T47D (cell line): ENCODE data around the gene MATN1.

Source experiments
- DNase-seq, 2 experiments: peaks; one replicate each; pipeline versions ENCODE4 v3.0.0 to v3.0.0-alpha.2; 2011 to 2012; ENCODE audit warnings: low read depth in 1 of 2, low spot score in 1 of 2
- JUND ChIP-seq: IDR thresholded peaks from 2 replicates; pipeline ENCODE4 v1.6.1; 2012; ENCODE audit warnings: low read depth
- in situ Hi-C: cut with HindIII; loops from 2 replicates; pipeline ENCODE4 v1.10.0; 2016; ENCODE audit warnings: low sequenced_read_pairs, low pct_unique_long_range_greater_than_20kb

The MATN1 gene

GRCh38 chr1:30687886-30688285 lies 35.5 kb downstream of the MATN1 start:
- in situ Hi-C loops, result no loop called here
- no peak for DNase-seq
- no peak for TF ChIP-seq JUND

GRCh38 chr1:30686236-30686935 lies 37.0 kb downstream of the MATN1 start:
- DNase-seq, result no peak
- TF ChIP-seq JUND, result no peak
- in situ Hi-C loops, result no loop called here

DNA sequence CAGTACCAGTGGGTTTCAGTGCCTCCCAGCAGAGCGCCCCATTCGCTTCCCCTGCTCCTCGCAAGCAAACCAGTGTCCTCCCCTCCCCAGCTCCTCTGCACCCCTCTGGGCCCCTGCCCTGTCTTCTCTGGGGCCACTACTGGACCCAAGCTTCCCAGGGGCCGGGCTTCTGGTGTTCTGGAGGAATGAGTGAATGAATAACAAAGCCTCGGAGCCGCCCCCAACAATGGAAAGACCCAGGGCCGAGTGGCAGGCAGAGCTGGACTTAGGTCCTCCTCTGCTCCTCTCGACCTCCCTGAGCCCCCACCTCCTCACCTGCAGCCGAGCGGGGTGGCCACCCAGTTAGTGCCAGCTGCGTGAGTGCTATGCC lies 37.6 kb downstream of the MATN1 start:
- in situ Hi-C loops, result no loop called here
- DNase-seq, result no peak
- no peak for TF ChIP-seq JUND

GRCh38 chr1:30684881-30685795 lies 38.2 kb downstream of the MATN1 start:
- in situ Hi-C loops, result no loop called here
- no peak for DNase-seq
- no peak for TF ChIP-seq JUND

GRCh38 chr1:30684259-30684658 lies 39.1 kb downstream of the MATN1 start:
- in situ Hi-C loops, result no loop called here
- TF ChIP-seq JUND, result no peak
- DNase-seq, result no peak

GRCh38 chr1:30683699-30684098 lies 39.7 kb downstream of the MATN1 start:
- DNase-seq, result no peak
- in situ Hi-C loops, result no loop called here
- no peak for TF ChIP-seq JUND

DNA sequence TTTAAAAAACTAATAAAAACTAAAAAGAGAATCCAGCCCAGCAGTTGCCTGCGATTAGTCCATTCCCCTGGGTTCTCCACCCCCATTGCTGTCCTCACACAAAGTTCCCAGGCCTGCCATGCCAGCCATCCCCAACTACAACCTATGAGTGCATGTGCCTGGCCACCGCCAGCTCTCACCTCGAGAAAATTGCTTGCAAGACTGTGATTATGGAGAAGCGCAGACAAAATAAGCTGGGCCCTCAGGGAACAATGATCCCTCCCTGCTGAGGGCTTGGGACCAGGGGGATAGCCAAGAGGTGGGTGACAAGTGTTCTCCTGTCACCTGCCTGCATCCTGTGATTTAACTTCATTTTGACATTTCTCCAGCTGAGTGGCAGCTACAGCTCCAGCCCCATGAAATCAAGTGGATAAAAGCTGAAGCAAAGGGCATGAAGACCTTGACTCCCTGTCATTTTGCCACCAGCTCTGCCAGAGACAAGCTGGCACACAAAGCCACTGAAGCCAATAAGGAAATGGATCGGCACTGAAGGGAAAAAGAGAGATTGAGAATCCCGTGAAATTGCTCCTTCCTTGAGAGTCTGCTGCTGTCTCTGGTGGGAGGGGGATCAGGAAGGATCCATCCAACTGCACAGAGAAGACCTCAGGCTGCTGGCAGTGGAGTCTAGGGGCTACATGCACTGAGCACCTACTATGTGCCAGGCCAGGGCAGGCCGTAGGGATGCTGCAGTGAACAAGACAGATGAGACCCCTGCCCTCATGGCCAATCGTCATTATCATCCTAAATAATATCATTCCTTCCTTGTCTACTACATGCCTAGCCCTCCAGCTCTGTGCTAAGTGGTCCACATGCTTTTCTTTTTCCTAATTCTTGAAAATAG lies 40.7 kb downstream of the MATN1 start:
- no peak for DNase-seq
- TF ChIP-seq JUND, result no peak
- in situ Hi-C loops, result no loop called here

GRCh38 chr1:30681782-30682181 lies 41.6 kb downstream of the MATN1 start:
- TF ChIP-seq JUND, result no peak
- DNase-seq, result no peak
- in situ Hi-C loops, result no loop called here

DNA sequence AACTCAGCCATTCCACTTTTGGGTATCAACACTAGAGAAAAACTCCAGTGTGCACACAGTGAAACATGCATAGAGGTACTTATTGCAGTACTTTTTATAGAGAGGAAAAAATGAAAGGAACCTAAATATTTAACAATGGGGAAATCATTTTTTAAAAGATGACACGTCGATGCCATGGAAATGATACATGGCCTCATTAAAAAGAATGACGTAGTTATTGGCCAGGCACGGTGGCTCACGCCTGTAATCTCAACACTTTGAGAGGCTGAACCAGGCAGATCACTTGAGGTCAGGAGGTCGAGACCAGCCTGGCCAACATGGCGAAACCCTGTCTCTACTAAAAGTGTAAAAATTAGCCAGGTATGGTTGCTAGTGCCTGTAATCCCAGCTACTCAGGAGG lies 42.5 kb downstream of the MATN1 start:
- no peak for TF ChIP-seq JUND
- no peak for DNase-seq
- in situ Hi-C loops, result no loop called here

- in situ Hi-C loops, result no loop called here
- no peak for TF ChIP-seq JUND
- no peak for DNase-seq
These were observed 43.0 kb downstream of the MATN1 start for GRCh38 chr1:30680429-30680828.

- TF ChIP-seq JUND, result no peak
- in situ Hi-C loops, result no loop called here
- DNase-seq, result no peak
These were observed 43.4 kb downstream of the MATN1 start for GRCh38 chr1:30679976-30680305.

DNA sequence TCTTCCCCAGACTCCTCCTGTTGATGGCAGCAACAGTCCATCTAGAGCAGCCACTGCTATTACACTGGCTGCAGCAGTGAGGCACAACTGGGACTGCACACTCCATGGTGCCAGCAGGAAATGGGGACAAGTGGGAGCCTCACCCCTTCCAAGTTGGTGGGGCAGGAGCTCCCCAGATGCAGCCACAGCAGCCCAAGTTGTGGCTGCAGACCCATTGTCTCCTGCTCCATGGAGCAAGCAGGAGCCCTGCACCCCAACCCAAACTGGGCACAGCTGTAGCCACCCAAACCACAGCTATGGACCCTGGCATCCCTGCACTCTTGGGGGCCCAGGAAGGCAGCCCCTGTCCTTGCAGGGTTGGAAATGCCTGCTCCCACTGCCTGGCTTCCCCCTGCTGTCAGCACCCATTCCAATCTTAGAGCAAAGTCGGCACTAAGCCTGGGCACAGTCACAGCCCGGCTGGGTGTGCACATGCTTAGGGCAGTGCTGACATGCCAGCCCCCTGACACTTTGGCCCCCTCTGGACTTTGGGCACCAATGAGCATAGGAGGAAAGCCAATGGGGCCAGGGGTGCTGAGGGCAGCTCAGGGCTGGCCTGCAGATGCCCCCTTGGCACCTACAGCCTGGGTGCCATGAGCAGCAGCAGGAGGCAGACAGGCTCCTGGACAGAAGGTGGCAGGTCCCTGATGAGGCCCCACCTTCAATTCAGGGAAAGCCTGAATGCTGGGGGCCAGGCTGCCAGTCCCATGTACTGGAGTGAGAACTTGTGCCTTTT lies 44.0 kb downstream of the MATN1 start:
- DNase-seq, result no peak
- in situ Hi-C loops, result no loop called here
- no peak for TF ChIP-seq JUND
